Dendritic cell treated with granulocyte-macrophage colony-stimulating factor and Interleukin-4, amounts not matched to agents 40 ng/mL and 50 ng/mL, for 4 days (primary cell): Measurements from ENCODE around the gene MOB3B.

Experiments
- H3K27ac Mint-ChIP-seq: one replicate; pipeline ENCODE4 v1.8.0; 2022; ENCODE audit warnings: mild to moderate bottlenecking, mixed read lengths
- H3K27me3 Mint-ChIP-seq: one replicate; pipeline ENCODE4 v1.8.0; 2022; ENCODE audit warnings: mild to moderate bottlenecking, mixed read lengths
- H3K36me3 Mint-ChIP-seq: one replicate; pipeline ENCODE4 v1.8.0; 2022; ENCODE audit warnings: low read depth, mixed read lengths
- H3K4me1 Mint-ChIP-seq: one replicate; pipeline ENCODE4 v1.8.0; 2022; ENCODE audit warnings: low read depth, mixed read lengths
- H3K4me3 Mint-ChIP-seq: one replicate; pipeline ENCODE4 v1.8.0; 2022; ENCODE audit warnings: mild to moderate bottlenecking, moderate library complexity, mixed read lengths
- H3K9me3 Mint-ChIP-seq: one replicate; pipeline ENCODE4 v1.8.0; 2022; ENCODE audit warnings: mixed read lengths
- intact Hi-C: fragments of 100-400 bp; cut with micrococcal nuclease; formaldehyde crosslinking; loops from one replicate; pipeline ENCODE4 v1.15.0; 2022

MOB3B gene

GRCh38 chr9:27537027-27537435 is 7.4 kb upstream of the MOB3B start:
- H3K4me1 Mint-ChIP-seq, result peaks cover 55% of the 10 kb centered on the region
- H3K27ac Mint-ChIP-seq, result no peak overlapping the region
- peaks cover 74% of the 10 kb centered on the region for H3K36me3 Mint-ChIP-seq
- H3K4me3 Mint-ChIP-seq, result no peak overlapping the region
- no peaks in the 10 kb centered on the region for H3K9me3 Mint-ChIP-seq
- H3K27me3 Mint-ChIP-seq, result no peaks in the 10 kb centered on the region
- intact Hi-C loops, result no loop called here

- peaks cover 54% of the 10 kb centered on the region for H3K4me1 Mint-ChIP-seq
- H3K27me3 Mint-ChIP-seq, result no peaks in the 10 kb centered on the region
- peaks cover 66% of the 10 kb centered on the region for H3K36me3 Mint-ChIP-seq
- H3K27ac Mint-ChIP-seq, result peak overlapping the region; percentile 4
- intact Hi-C loops, result no loop called here
- H3K9me3 Mint-ChIP-seq, result no peaks in the 10 kb centered on the region
- H3K4me3 Mint-ChIP-seq, result no peak overlapping the region
Measured at GRCh38 chr9:27536168-27536567, 6.6 kb upstream of the MOB3B start.

GRCh38 chr9:27535701-27536118 is 6.1 kb upstream of the MOB3B start:
- peaks cover 66% of the 10 kb centered on the region for H3K36me3 Mint-ChIP-seq
- intact Hi-C loops, result no loop called here

GRCh38 chr9:27534658-27535209 is 5.1 kb upstream of the MOB3B start:
- no peaks in the 10 kb centered on the region for H3K9me3 Mint-ChIP-seq
- no peak overlapping the region for H3K4me3 Mint-ChIP-seq
- no peaks in the 10 kb centered on the region for H3K27me3 Mint-ChIP-seq
- H3K27ac Mint-ChIP-seq, result peak overlapping the region; percentile 0
- intact Hi-C loops, result no loop called here
- peaks cover 65% of the 10 kb centered on the region for H3K36me3 Mint-ChIP-seq
- H3K4me1 Mint-ChIP-seq, result peaks cover 49% of the 10 kb centered on the region

More at GRCh38 chr9:27535701-27536118, 6.1 kb upstream of the MOB3B start:
- no peaks in the 10 kb centered on the region for H3K27me3 Mint-ChIP-seq
- no peaks in the 10 kb centered on the region for H3K9me3 Mint-ChIP-seq
- peak overlapping the region; percentile 4 for H3K27ac Mint-ChIP-seq
- peaks cover 54% of the 10 kb centered on the region for H3K4me1 Mint-ChIP-seq
- H3K4me3 Mint-ChIP-seq, result no peak overlapping the region

- Mint-ChIP-seq H3K4me1 (peaks cover 49% of the 10 kb centered on the region), H3K36me3 (peaks cover 70% of the 10 kb centered on the region), H3K9me3 (no peaks in the 10 kb centered on the region), H3K4me3 (no peak overlapping the region), H3K27ac (peak overlapping the region; percentile 0), H3K27me3 (no peaks in the 10 kb centered on the region)
- intact Hi-C loops, result no loop called here
Measured at GRCh38 chr9:27534131-27534530, 4.5 kb upstream of the MOB3B start.

GRCh38 chr9:27533311-27533710 is 3.7 kb upstream of the MOB3B start:
- intact Hi-C loops, result no loop called here

GRCh38 chr9:27532046-27532445 is 2.4 kb upstream of the MOB3B start:
- intact Hi-C loops, result no loop called here
- H3K27ac Mint-ChIP-seq, result peak overlapping the region; percentile 0

More at GRCh38 chr9:27533311-27533710, 3.7 kb upstream of the MOB3B start:
- Mint-ChIP-seq H3K27ac (peak overlapping the region; percentile 0), H3K36me3 (peaks cover 71% of the 10 kb centered on the region), H3K9me3 (no peaks in the 10 kb centered on the region), H3K4me1 (peaks cover 49% of the 10 kb centered on the region), H3K4me3 (no peak overlapping the region), H3K27me3 (no peaks in the 10 kb centered on the region)

GRCh38 chr9:27530915-27531755 is 1.5 kb upstream of the MOB3B start:
- Mint-ChIP-seq H3K27me3 (no peaks in the 10 kb centered on the region), H3K36me3 (peaks cover 74% of the 10 kb centered on the region), H3K4me3 (peak overlapping the region; percentile 91), H3K9me3 (no peaks in the 10 kb centered on the region), H3K27ac (peak overlapping the region; percentile 97), H3K4me1 (peaks cover 65% of the 10 kb centered on the region)
- intact Hi-C loops, result no loop called here

More at GRCh38 chr9:27532046-27532445, 2.4 kb upstream of the MOB3B start:
- Mint-ChIP-seq H3K36me3 (peaks cover 74% of the 10 kb centered on the region), H3K4me3 (no peak overlapping the region), H3K4me1 (peaks cover 56% of the 10 kb centered on the region), H3K27me3 (no peaks in the 10 kb centered on the region), H3K9me3 (no peaks in the 10 kb centered on the region)

GRCh38 chr9:27528886-27529315 is 713 bp downstream of the MOB3B start:
- Mint-ChIP-seq H3K4me1 (peaks cover 64% of the 10 kb centered on the region), H3K27me3 (no peaks in the 10 kb centered on the region), H3K4me3 (peak overlapping the region; percentile 91), H3K9me3 (no peaks in the 10 kb centered on the region), H3K36me3 (peaks cover 75% of the 10 kb centered on the region), H3K27ac (peak overlapping the region; percentile 97)
- intact Hi-C loops, result loop anchor here (1.0 to 5.0 kb wide), 4 partner anchors 47 to 196 kb away; no protein-coding TSS in a partner anchor

- Mint-ChIP-seq H3K27me3 (no peaks in the 10 kb centered on the region), H3K27ac (peak overlapping the region; percentile 97), H3K4me1 (peaks cover 60% of the 10 kb centered on the region), H3K9me3 (no peaks in the 10 kb centered on the region), H3K36me3 (peaks cover 75% of the 10 kb centered on the region), H3K4me3 (peak overlapping the region; percentile 91)
- intact Hi-C loops, result loop anchor here (2.0 to 5.0 kb wide), 3 partner anchors 46 to 195 kb away; no protein-coding TSS in a partner anchor
Measured at GRCh38 chr9:27528076-27528885, 1.3 kb downstream of the MOB3B start.

- intact Hi-C loops, result loop anchor here (2.0 to 5.0 kb wide), 3 partner anchors 45 to 195 kb away; no protein-coding TSS in a partner anchor
- Mint-ChIP-seq H3K36me3 (peaks cover 79% of the 10 kb centered on the region), H3K4me3 (peak overlapping the region; percentile 91), H3K4me1 (peaks cover 57% of the 10 kb centered on the region), H3K27me3 (no peaks in the 10 kb centered on the region), H3K9me3 (no peaks in the 10 kb centered on the region), H3K27ac (peak overlapping the region; percentile 97)
Measured at GRCh38 chr9:27527702-27528075, 1.9 kb downstream of the MOB3B start.

GRCh38 chr9:27524236-27524635 is 5.4 kb downstream of the MOB3B start, which contains the start of gene IFNK:
Gene IFNK (plus strand): TSS chr9:27524290. CDS start chr9:27524337, 47 bp downstream.
- intact Hi-C loops, result no loop called here
- no peak within 1 kb of the TSS for H3K27ac Mint-ChIP-seq
- H3K9me3 Mint-ChIP-seq, result no peaks in the 10 kb centered on the region
- H3K27me3 Mint-ChIP-seq, result no peaks in the 10 kb centered on the region
- no peak within 1 kb of the TSS for H3K4me3 Mint-ChIP-seq
- peaks cover 60% of the 10 kb centered on the region for H3K4me1 Mint-ChIP-seq
- H3K36me3 Mint-ChIP-seq, result peaks cover 92% of the 10 kb centered on the region

- Mint-ChIP-seq H3K36me3 (peaks cover 92% of the 10 kb centered on the region), H3K27ac (no peak overlapping the region), H3K4me3 (no peak overlapping the region), H3K4me1 (peaks cover 71% of the 10 kb centered on the region), H3K9me3 (no peaks in the 10 kb centered on the region), H3K27me3 (no peaks in the 10 kb centered on the region)
- intact Hi-C loops, result no loop called here
Measured at GRCh38 chr9:27523141-27523540, 6.5 kb downstream of the MOB3B start.
